BJ (cell line): ENCODE results near the gene CDH12. TPM values are rescaled to one million over a fixed set of nuclear protein-coding genes. Genes with fewer than 3 reads are reported as not detected.

Source experiments
- CTCF ChIA-PET: fragments of 350-600 bp; formaldehyde crosslinking; extraction: SDS; loops from one replicate; lab custom pipeline; 2021; ENCODE audit warnings: antibody characterized with exemption, inconsistent platforms; lab: Yijun Ruan, JAX
- POLR2A ChIA-PET: fragments of 300-600 bp; sonication (Branson Sonifier 250); formaldehyde crosslinking; extraction: SDS; loops from one replicate; lab custom pipeline; 2021; ENCODE audit warnings: antibody characterized with exemption; lab: Charles Lee
- DNase-seq: peaks from one replicate; pipeline ENCODE4 v3.0.0-alpha.2; 2011; ENCODE audit warnings: low read depth
- H3K27me3 ChIP-seq: 2 replicates; pipeline ENCODE4 v1.6.0; 2011; ENCODE audit warnings: low read length; ENCODE audit not compliant: control insufficient read depth, insufficient read depth
- H3K36me3 ChIP-seq: 2 replicates; pipeline ENCODE4 v1.5.1; 2011; ENCODE audit warnings: low read length; ENCODE audit not compliant: control insufficient read depth, insufficient read depth
- H3K4me3 ChIP-seq: 2 replicates; pipeline ENCODE4 v1.5.1; 2011; ENCODE audit warnings: low read depth, mild to moderate bottlenecking, control low read depth, low read length
- CTCF ChIP-seq: IDR thresholded peaks from 2 replicates; pipeline ENCODE4 v1.5.1; 2011; ENCODE audit warnings: low read depth, mild to moderate bottlenecking, control low read depth, inconsistent platforms, low read length, moderate library complexity; ENCODE audit not compliant: insufficient read depth
- polyA plus RNA-seq: library from polyadenylated mRNA; depleted of rRNA; stranded (reverse); fragments of >200 nt; gene quantifications from 2 replicates; pipeline ENCODE4 v1.2.3, GENCODE V29; 2011

The CDH12 gene
- polyA plus RNA-seq, 1 experiment, result not detected

- DNase-seq, result no peak
- no peak overlapping the region for H3K4me3 ChIP-seq
- ChIA-PET CTCF (no interaction called here), POLR2A (no interaction called here)
- H3K36me3 ChIP-seq, result no peaks in the 10 kb centered on the region
- H3K27me3 ChIP-seq, result no peaks in the 10 kb centered on the region
- TF ChIP-seq CTCF, result no peak
Measured at GRCh38 chr5:21820527-21820926, 1032.6 kb downstream of the CDH12 start.

GRCh38 chr5:21818370-21818720, 1034.8 kb downstream of the CDH12 start:
- no peak for DNase-seq
- no peak for TF ChIP-seq CTCF
- CTCF ChIA-PET, result no interaction called here
- H3K27me3 ChIP-seq, result no peaks in the 10 kb centered on the region
- H3K4me3 ChIP-seq, result no peak overlapping the region
- POLR2A ChIA-PET, result no interaction called here
- H3K36me3 ChIP-seq, result no peaks in the 10 kb centered on the region

GRCh38 chr5:21817668-21818369, 1035.3 kb downstream of the CDH12 start:
- H3K27me3 ChIP-seq, result no peaks in the 10 kb centered on the region
- 0 out of 2 replicates have a peak, but pooled peaks have one; percentile 9 for TF ChIP-seq CTCF
- no peak overlapping the region for H3K4me3 ChIP-seq
- ChIA-PET CTCF (no interaction called here), POLR2A (no interaction called here)
- no peak for DNase-seq
- no peaks in the 10 kb centered on the region for H3K36me3 ChIP-seq

GRCh38 chr5:21810737-21811316, 1042.3 kb downstream of the CDH12 start:
- CTCF ChIA-PET, result no interaction called here
- DNase-seq, result no peak
- TF ChIP-seq CTCF, result peak; percentile 25

GRCh38 chr5:21809611-21810010, 1043.5 kb downstream of the CDH12 start:
- CTCF ChIA-PET, result no interaction called here
- Histone ChIP-seq H3K27me3 (no peaks in the 10 kb centered on the region), H3K4me3 (no peak overlapping the region), H3K36me3 (no peaks in the 10 kb centered on the region)
- DNase-seq, result no peak
- POLR2A ChIA-PET, result no interaction called here
- no peak for TF ChIP-seq CTCF

More at GRCh38 chr5:21810737-21811316, 1042.3 kb downstream of the CDH12 start:
- POLR2A ChIA-PET, result no interaction called here
- Histone ChIP-seq H3K4me3 (no peak overlapping the region), H3K36me3 (no peaks in the 10 kb centered on the region), H3K27me3 (no peaks in the 10 kb centered on the region)
